ENCODE measurements around the gene CD276.

CD276 gene

GRCh38 chr15:73755946-73756345, 71.8 kb downstream of the CD276 start:
- TF ChIP-seq TEAD4 (IDR thresholded peaks at IDR 0.05): no peak
- TF ChIP-seq NFIC (IDR thresholded peaks at IDR 0.05): no peak
- TF ChIP-seq, protein P1, sequence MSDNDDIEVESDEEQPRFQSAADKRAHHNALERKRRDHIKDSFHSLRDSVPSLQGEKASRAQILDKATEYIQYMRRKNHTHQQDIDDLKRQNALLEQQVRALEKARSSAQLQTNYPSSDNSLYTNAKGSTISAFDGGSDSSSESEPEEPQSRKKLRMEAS (IDR thresholded peaks at IDR 0.05): no peak
- no peak for TF ChIP-seq EP300 (IDR thresholded peaks at IDR 0.05; ENCODE audit: borderline replicate concordance)
- TF ChIP-seq TAF1 (IDR thresholded peaks at IDR 0.05; ENCODE audit: low read depth): no peak
- TF ChIP-seq CEBPB (IDR thresholded peaks at IDR 0.05): no peak
- no peak for TF ChIP-seq EGR1 (IDR thresholded peaks at IDR 0.05)
- no peak for TF ChIP-seq YY1 (IDR thresholded peaks at IDR 0.05; ENCODE audit: low read depth)
- TF ChIP-seq FOXM1 (IDR thresholded peaks at IDR 0.05; ENCODE audit: borderline replicate concordance, low read depth): no peak
- TF ChIP-seq REST (IDR thresholded peaks at IDR 0.05; ENCODE audit: low read depth): no peak
- no peak for TF ChIP-seq USF1 (IDR thresholded peaks at IDR 0.05)
- TF ChIP-seq TCF12 (IDR thresholded peaks at IDR 0.05; ENCODE audit: low read depth): no peak
- no peak for TF ChIP-seq ZBTB7A (IDR thresholded peaks at IDR 0.05; ENCODE audit: low read depth)
- no peak for TF ChIP-seq CREB1 (IDR thresholded peaks at IDR 0.05; ENCODE audit: low read depth)
- no peak for TF ChIP-seq RAD21 (IDR thresholded peaks at IDR 0.05; ENCODE audit: low read depth)

- TF ChIP-seq ZBTB7A (IDR thresholded peaks at IDR 0.05; ENCODE audit: low read depth): no peak
- TF ChIP-seq RAD21 (IDR thresholded peaks at IDR 0.05; ENCODE audit: low read depth): no peak
- no peak for TF ChIP-seq NFIC (IDR thresholded peaks at IDR 0.05)
- no peak for TF ChIP-seq FOXM1 (IDR thresholded peaks at IDR 0.05; ENCODE audit: borderline replicate concordance, low read depth)
- no peak for TF ChIP-seq CEBPB (IDR thresholded peaks at IDR 0.05)
- no peak for TF ChIP-seq TEAD4 (IDR thresholded peaks at IDR 0.05)
- TF ChIP-seq TAF1 (IDR thresholded peaks at IDR 0.05; ENCODE audit: low read depth): no peak
These were observed 72.2 kb downstream of the CD276 start for GRCh38 chr15:73756390-73756789.

DNA sequence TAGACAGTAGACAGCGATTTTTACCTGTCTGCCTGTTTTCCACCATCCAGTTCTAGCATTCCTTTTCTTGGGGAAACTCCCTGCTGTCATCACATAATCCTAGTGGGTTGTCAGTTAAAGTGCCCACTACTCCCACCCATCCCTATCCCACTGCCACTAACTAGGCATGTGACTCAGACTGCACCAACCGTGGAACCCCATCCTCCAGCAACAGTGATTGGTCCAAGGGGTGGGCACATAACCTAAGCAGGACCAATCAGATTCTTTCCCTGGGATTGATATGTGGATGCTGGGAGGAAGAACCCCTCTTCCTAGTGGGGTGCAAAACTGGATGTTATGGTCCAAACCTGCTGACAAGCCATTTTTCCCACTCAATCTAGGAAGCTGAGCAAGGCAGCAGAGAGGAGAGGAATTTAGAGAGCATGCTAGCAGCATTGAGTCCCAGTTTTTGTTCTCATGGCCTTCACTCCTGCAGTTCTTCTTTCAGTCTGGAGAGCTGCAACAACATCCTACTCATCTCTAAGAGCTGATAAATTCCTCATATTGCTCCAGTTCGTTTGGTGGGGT, 72.8 kb downstream of the CD276 start:
- TF ChIP-seq YY1 (IDR thresholded peaks at IDR 0.05; ENCODE audit: low read depth) (no peak), CREB1 (IDR thresholded peaks at IDR 0.05; ENCODE audit: low read depth) (no peak), USF1 (IDR thresholded peaks at IDR 0.05) (no peak), EGR1 (IDR thresholded peaks at IDR 0.05) (no peak), TEAD4 (IDR thresholded peaks at IDR 0.05) (no peak), CEBPB (IDR thresholded peaks at IDR 0.05) (no peak), FOXM1 (IDR thresholded peaks at IDR 0.05; ENCODE audit: borderline replicate concordance, low read depth) (no peak), ZBTB7A (IDR thresholded peaks at IDR 0.05; ENCODE audit: low read depth) (no peak), TAF1 (IDR thresholded peaks at IDR 0.05; ENCODE audit: low read depth) (no peak), TCF12 (IDR thresholded peaks at IDR 0.05; ENCODE audit: low read depth) (no peak), NFIC (IDR thresholded peaks at IDR 0.05) (no peak), RAD21 (IDR thresholded peaks at IDR 0.05; ENCODE audit: low read depth) (no peak), EP300 (IDR thresholded peaks at IDR 0.05; ENCODE audit: borderline replicate concordance) (no peak)
- TF ChIP-seq, protein P1 (IDR thresholded peaks at IDR 0.05): no peak

- no peak for TF ChIP-seq NFIC (IDR thresholded peaks at IDR 0.05)
- no peak for TF ChIP-seq USF1 (IDR thresholded peaks at IDR 0.05)
- TF ChIP-seq RAD21 (IDR thresholded peaks at IDR 0.05; ENCODE audit: low read depth): no peak
- no peak for TF ChIP-seq FOXM1 (IDR thresholded peaks at IDR 0.05; ENCODE audit: borderline replicate concordance, low read depth)
- TF ChIP-seq CEBPB (IDR thresholded peaks at IDR 0.05): no peak
- TF ChIP-seq EGR1 (IDR thresholded peaks at IDR 0.05): no peak
- TF ChIP-seq YY1 (IDR thresholded peaks at IDR 0.05; ENCODE audit: low read depth): no peak
- no peak for TF ChIP-seq ZBTB7A (IDR thresholded peaks at IDR 0.05; ENCODE audit: low read depth)
- TF ChIP-seq TAF1 (IDR thresholded peaks at IDR 0.05; ENCODE audit: low read depth): no peak
- TF ChIP-seq, protein P1 (IDR thresholded peaks at IDR 0.05): no peak
- no peak for TF ChIP-seq CREB1 (IDR thresholded peaks at IDR 0.05; ENCODE audit: low read depth)
- TF ChIP-seq REST (IDR thresholded peaks at IDR 0.05; ENCODE audit: low read depth): no peak
- no peak for TF ChIP-seq TCF12 (IDR thresholded peaks at IDR 0.05; ENCODE audit: low read depth)
- no peak for TF ChIP-seq TEAD4 (IDR thresholded peaks at IDR 0.05)
- TF ChIP-seq EP300 (IDR thresholded peaks at IDR 0.05; ENCODE audit: borderline replicate concordance): no peak
These were observed 73.4 kb downstream of the CD276 start for GRCh38 chr15:73757571-73757970.

- TF ChIP-seq REST (IDR thresholded peaks at IDR 0.05; ENCODE audit: low read depth): no peak
- no peak for TF ChIP-seq RAD21 (IDR thresholded peaks at IDR 0.05; ENCODE audit: low read depth)
- TF ChIP-seq CREB1 (IDR thresholded peaks at IDR 0.05; ENCODE audit: low read depth): no peak
- TF ChIP-seq YY1 (IDR thresholded peaks at IDR 0.05; ENCODE audit: low read depth): no peak
- TF ChIP-seq USF1 (IDR thresholded peaks at IDR 0.05): no peak
- no peak for TF ChIP-seq TCF12 (IDR thresholded peaks at IDR 0.05; ENCODE audit: low read depth)
- TF ChIP-seq NFIC (IDR thresholded peaks at IDR 0.05): no peak
- TF ChIP-seq EGR1 (IDR thresholded peaks at IDR 0.05): no peak
- TF ChIP-seq EP300 (IDR thresholded peaks at IDR 0.05; ENCODE audit: borderline replicate concordance): no peak
- no peak for TF ChIP-seq ZBTB7A (IDR thresholded peaks at IDR 0.05; ENCODE audit: low read depth)
- no peak for TF ChIP-seq CEBPB (IDR thresholded peaks at IDR 0.05)
- TF ChIP-seq TAF1 (IDR thresholded peaks at IDR 0.05; ENCODE audit: low read depth): no peak
- no peak for TF ChIP-seq TEAD4 (IDR thresholded peaks at IDR 0.05)
- TF ChIP-seq, protein P1 (IDR thresholded peaks at IDR 0.05): no peak
- no peak for TF ChIP-seq FOXM1 (IDR thresholded peaks at IDR 0.05; ENCODE audit: borderline replicate concordance, low read depth)
These were observed 74.3 kb downstream of the CD276 start for GRCh38 chr15:73758461-73758860.
